Cardiac fibroblast (primary cell): Measurements from ENCODE around the gene KPNA5.
A peak's percentile ranks its signal among the peaks of the same experiment; 100 is the strongest.
"Not testable (repeated sequence)": the region's sequence is repeated elsewhere in the genome, so short reads cannot be mapped to it uniquely, and the experiment has no call there.

Experiments used
- DNase-seq, 2 donors: peaks; one replicate each; pipeline versions ENCODE4 v3.0.0 to v3.0.0-alpha.2; 2010; ENCODE audit warnings: low read depth in 2 of 2
- H3K4me3 ChIP-seq, 2 donors: replicated peaks in 1 of 2; 1 replicate in 1 of 2; 2 replicates in 1 of 2; pipeline ENCODE4 v1.5.1; 2011; ENCODE audit warnings: low read depth in 2 of 2, low read length in 2 of 2, mild to moderate bottlenecking in 2 of 2, moderate library complexity in 1 of 2
- CTCF ChIP-seq: IDR thresholded peaks from one replicate; pipeline ENCODE4 v1.5.1; 2011; ENCODE audit warnings: low read depth, mild to moderate bottlenecking, low read length, inconsistent platforms

Gene KPNA5

GRCh38 chr6:116737004-116737403 is 56.0 kb downstream of the KPNA5 start:
- no peak for DNase-seq
- TF ChIP-seq CTCF: no peak
- H3K4me3 ChIP-seq: no peak overlapping the region

- H3K4me3 ChIP-seq, DNase-seq: not testable (repeated sequence)
These were observed 59.5 kb downstream of the KPNA5 start for GRCh38 chr6:116740486-116740885.

- no peak for TF ChIP-seq CTCF
- no peak for DNase-seq
- no peak overlapping the region for H3K4me3 ChIP-seq
These were observed 60.6 kb downstream of the KPNA5 start for GRCh38 chr6:116741571-116741970.

GRCh38 chr6:116745176-116745575 is 64.2 kb downstream of the KPNA5 start:
- TF ChIP-seq CTCF: no peak
- no peak overlapping the region for H3K4me3 ChIP-seq
- DNase-seq: no peak

GRCh38 chr6:116761779-116762178 is 80.8 kb downstream of the KPNA5 start:
- DNase-seq: peak in 1 of 2 donors; percentile 29
- no peak overlapping the region for H3K4me3 ChIP-seq
- no peak for TF ChIP-seq CTCF

- TF ChIP-seq CTCF: no peak
- DNase-seq: no peak
- no peak overlapping the region for H3K4me3 ChIP-seq
These were observed 81.2 kb downstream of the KPNA5 start for GRCh38 chr6:116762235-116762634.

GRCh38 chr6:116763048-116763447 is 82.0 kb downstream of the KPNA5 start:
- no peak overlapping the region for H3K4me3 ChIP-seq
- DNase-seq: no peak
- no peak for TF ChIP-seq CTCF
